Karpas-422 (cell line): Measurements from ENCODE around the gene TSPAN6. TPM values are rescaled to one million over a fixed set of nuclear protein-coding genes. Genes with fewer than 3 reads are reported as not detected.
A peak's percentile ranks its signal among the peaks of the same experiment; 100 is the strongest.

ENCODE experiments used
- DNase-seq: peaks from one replicate; pipeline ENCODE4 v3.0.0-alpha.2; 2015
- H2AFZ ChIP-seq: fragments of 200-600 bp; sonication (generic); 2 replicates; pipeline ENCODE4 v1.6.1; 2014; ENCODE audit warnings: antibody characterized with exemption, low read length, mixed read lengths
- H3K27ac ChIP-seq: fragments of 200-600 bp; sonication (generic); 2 replicates; pipeline ENCODE4 v1.5.1; 2014; ENCODE audit warnings: mild to moderate bottlenecking, low read length, moderate library complexity
- H3K27me3 ChIP-seq: fragments of 200-600 bp; sonication (generic); 2 replicates; pipeline ENCODE4 v1.6.1; 2014; ENCODE audit warnings: low read length, mixed read lengths
- H3K36me3 ChIP-seq: fragments of 200-600 bp; sonication (generic); 2 replicates; pipeline ENCODE4 v1.6.1; 2014; ENCODE audit warnings: low read length, mixed read lengths; ENCODE audit not compliant: insufficient read depth
- H3K4me1 ChIP-seq: fragments of 200-600 bp; sonication (generic); 2 replicates; pipeline ENCODE4 v1.6.1; 2014; ENCODE audit warnings: mild to moderate bottlenecking, low read length, mixed read lengths
- H3K4me2 ChIP-seq: fragments of 200-600 bp; sonication (generic); 2 replicates; pipeline ENCODE4 v1.6.1; 2014; ENCODE audit warnings: low read length, low read depth, mild to moderate bottlenecking; ENCODE audit not compliant: poor library complexity, severe bottlenecking
- H3K4me3 ChIP-seq: fragments of 200-600 bp; sonication (generic); 2 replicates; pipeline ENCODE4 v1.5.1; 2014; ENCODE audit warnings: mild to moderate bottlenecking, antibody characterized with exemption, low read length, mixed read lengths
- H3K79me2 ChIP-seq: fragments of 200-600 bp; sonication (generic); 2 replicates; pipeline ENCODE4 v1.6.1; 2014; ENCODE audit warnings: mild to moderate bottlenecking, low read length, mixed read lengths
- H3K9ac ChIP-seq: fragments of 200-600 bp; sonication (generic); 2 replicates; pipeline ENCODE4 v1.6.0; 2014; ENCODE audit warnings: low read length
- H3K9me2 ChIP-seq: fragments of 200-600 bp; sonication (generic), shearing (Covaris generic); replicated peaks from 2 replicates; pipeline ENCODE4 v1.6.0; 2014; ENCODE audit warnings: mild to moderate bottlenecking, low read length, moderate library complexity; ENCODE audit not compliant: insufficient read depth
- H3K9me3 ChIP-seq: fragments of 300-700, 200-600 bp; sonication (generic); 2 replicates; pipeline ENCODE4 v1.6.1; 2014; ENCODE audit warnings: low read length, mixed read lengths
- H4K20me1 ChIP-seq: fragments of 200-600 bp; sonication (generic); 2 replicates; pipeline ENCODE4 v1.6.1; 2014; ENCODE audit warnings: mild to moderate bottlenecking, antibody characterized with exemption, low read length, low read depth; ENCODE audit not compliant: insufficient read depth
- total RNA-seq: library from RNA; depleted of rRNA; stranded (reverse); fragments of >200 nt; shearing (Covaris generic); gene quantifications from 2 replicates; pipeline ENCODE4 v1.2.3, GENCODE V29; 2014; ENCODE audit warnings: low replicate concordance

The TSPAN6 gene
- total RNA-seq, 1 experiment from 2014 or later = not detected

DNA sequence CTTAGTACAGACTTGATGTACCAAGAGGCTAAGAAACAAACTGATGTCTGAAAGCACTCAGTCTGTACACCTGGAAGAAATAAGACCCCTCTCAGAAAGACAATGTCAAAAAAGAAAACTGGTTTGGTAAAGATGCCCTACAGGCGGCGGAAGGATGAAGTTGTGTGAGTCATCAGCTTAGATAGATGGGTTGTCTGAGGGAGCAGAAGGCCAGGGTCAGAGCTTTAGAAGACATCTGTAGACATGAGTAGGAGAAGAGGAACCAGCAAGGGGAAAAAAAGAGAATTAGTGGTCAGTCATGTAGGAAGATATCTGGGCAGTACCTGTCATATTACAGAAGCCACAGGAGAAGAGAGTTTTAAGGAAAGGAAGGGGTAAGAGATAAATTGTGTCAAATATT, 15.7 kb upstream of the TSPAN6 start:
- Histone ChIP-seq H2AFZ (no peak overlapping the region), H3K27me3 (no peaks in the 10 kb centered on the region), H4K20me1 (no peaks in the 10 kb centered on the region), H3K9ac (no peak overlapping the region), H3K9me2 (no peaks in the 10 kb centered on the region), H3K4me1 (peaks cover 5% of the 10 kb centered on the region), H3K4me3 (no peak overlapping the region), H3K9me3 (no peaks in the 10 kb centered on the region), H3K79me2 (no peaks in the 10 kb centered on the region), H3K4me2 (no peak overlapping the region), H3K36me3 (no peaks in the 10 kb centered on the region), H3K27ac (no peak overlapping the region)
- no peak for DNase-seq

- H2AFZ ChIP-seq = no peak overlapping the region
- no peaks in the 10 kb centered on the region for H4K20me1 ChIP-seq
- H3K4me1 ChIP-seq = peaks cover 11% of the 10 kb centered on the region
- DNase-seq = no peak
- H3K9me3 ChIP-seq = no peaks in the 10 kb centered on the region
- no peak overlapping the region for H3K9ac ChIP-seq
- H3K4me2 ChIP-seq = no peak overlapping the region
- H3K4me3 ChIP-seq = no peak overlapping the region
- H3K27ac ChIP-seq = no peak overlapping the region
- H3K36me3 ChIP-seq = no peaks in the 10 kb centered on the region
- no peaks in the 10 kb centered on the region for H3K9me2 ChIP-seq
- no peaks in the 10 kb centered on the region for H3K27me3 ChIP-seq
- H3K79me2 ChIP-seq = no peaks in the 10 kb centered on the region
Observed at GRCh38 chrX:100650841-100651240, 14.2 kb upstream of the TSPAN6 start.

- Histone ChIP-seq H3K79me2 (no peaks in the 10 kb centered on the region), H3K4me2 (no peak overlapping the region), H3K27ac (no peak overlapping the region), H3K9me3 (no peaks in the 10 kb centered on the region), H2AFZ (no peak overlapping the region), H3K27me3 (no peaks in the 10 kb centered on the region), H3K36me3 (no peaks in the 10 kb centered on the region), H3K9me2 (no peaks in the 10 kb centered on the region), H3K4me1 (peaks cover 13% of the 10 kb centered on the region), H3K4me3 (no peak overlapping the region), H4K20me1 (no peaks in the 10 kb centered on the region), H3K9ac (no peak overlapping the region)
- DNase-seq = no peak
Observed at GRCh38 chrX:100649550-100650356, 13.1 kb upstream of the TSPAN6 start.

DNA sequence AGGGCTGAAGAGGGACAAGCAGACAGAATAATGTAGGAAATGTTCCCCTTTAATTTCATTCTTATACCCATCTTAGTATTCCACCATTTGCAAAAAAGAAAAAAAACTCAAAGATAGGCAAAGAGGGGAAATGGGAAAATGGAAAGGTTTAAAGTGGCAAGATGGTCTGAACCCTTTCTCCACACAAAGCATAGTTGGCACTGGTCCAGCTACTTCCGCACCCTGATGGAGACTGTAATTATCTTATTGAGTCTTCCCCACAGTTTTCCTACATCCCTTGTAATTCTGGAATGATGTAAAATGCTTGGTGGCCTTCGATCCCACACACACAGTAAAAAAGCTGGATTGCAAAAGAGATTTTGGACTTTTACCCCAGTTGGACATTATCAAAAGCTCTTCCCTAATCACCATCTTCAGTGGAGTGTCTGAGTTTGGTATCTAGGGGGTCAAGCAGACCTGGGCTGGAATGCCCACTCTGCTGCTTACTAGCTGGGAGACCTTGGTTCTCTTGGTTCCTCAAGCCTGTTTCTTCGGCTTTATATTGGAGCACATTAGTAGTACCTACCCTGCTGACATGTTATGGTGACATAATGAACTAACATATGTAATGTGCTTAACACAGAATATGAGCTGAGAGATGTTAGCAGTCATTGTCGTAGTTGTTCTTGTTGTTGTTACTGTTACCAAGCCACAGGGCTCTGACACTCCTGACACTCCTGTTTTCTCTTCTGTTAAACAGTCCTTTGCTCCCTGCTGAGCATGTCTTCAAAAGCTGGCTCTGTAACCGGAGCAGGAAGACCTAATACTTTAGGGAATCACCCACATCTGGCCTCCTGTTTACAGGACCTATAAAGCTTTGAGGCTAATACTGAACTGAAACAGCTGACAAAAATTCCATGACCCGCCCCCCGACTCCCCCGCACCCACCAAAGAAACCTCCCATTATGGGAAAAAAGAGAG, 12.1 kb upstream of the TSPAN6 start:
- H3K4me2 ChIP-seq = no peak overlapping the region
- no peaks in the 10 kb centered on the region for H3K36me3 ChIP-seq
- H4K20me1 ChIP-seq = no peaks in the 10 kb centered on the region
- H3K9me3 ChIP-seq = no peaks in the 10 kb centered on the region
- H3K4me1 ChIP-seq = peaks cover 13% of the 10 kb centered on the region
- H3K4me3 ChIP-seq = no peak overlapping the region
- H3K27me3 ChIP-seq = no peaks in the 10 kb centered on the region
- no peaks in the 10 kb centered on the region for H3K9me2 ChIP-seq
- no peak for DNase-seq
- no peak overlapping the region for H2AFZ ChIP-seq
- no peak overlapping the region for H3K27ac ChIP-seq
- no peak overlapping the region for H3K9ac ChIP-seq
- H3K79me2 ChIP-seq = no peaks in the 10 kb centered on the region

- no peaks in the 10 kb centered on the region for H3K36me3 ChIP-seq
- no peak overlapping the region for H3K4me3 ChIP-seq
- no peaks in the 10 kb centered on the region for H3K9me3 ChIP-seq
- H3K9me2 ChIP-seq = no peaks in the 10 kb centered on the region
- H4K20me1 ChIP-seq = no peaks in the 10 kb centered on the region
- no peak overlapping the region for H3K27ac ChIP-seq
- H3K9ac ChIP-seq = no peak overlapping the region
- no peak for DNase-seq
- H2AFZ ChIP-seq = no peak overlapping the region
- no peaks in the 10 kb centered on the region for H3K79me2 ChIP-seq
- no peak overlapping the region for H3K4me2 ChIP-seq
- no peaks in the 10 kb centered on the region for H3K27me3 ChIP-seq
- peaks cover 13% of the 10 kb centered on the region for H3K4me1 ChIP-seq
Observed at GRCh38 chrX:100647739-100648138, 11.1 kb upstream of the TSPAN6 start.

DNA sequence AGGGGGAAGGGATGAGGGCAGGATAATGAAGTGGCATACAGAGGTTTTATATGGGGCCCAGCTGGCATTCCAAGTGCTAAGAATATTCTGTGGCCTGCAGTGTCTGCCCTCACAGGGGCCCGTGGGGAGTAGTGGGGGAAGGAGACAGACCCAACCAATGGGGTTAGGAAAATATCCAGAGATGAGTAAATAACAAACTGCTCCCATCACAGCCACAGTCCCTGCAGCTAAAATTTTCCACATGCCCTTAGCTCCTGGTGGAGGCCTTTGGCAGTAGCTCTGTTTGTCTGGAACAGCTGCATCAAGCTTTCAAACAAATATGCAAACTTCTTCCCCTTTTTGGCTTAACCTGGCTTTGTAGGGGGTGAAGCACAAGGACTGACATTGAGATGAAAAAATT, 10.5 kb upstream of the TSPAN6 start:
- Histone ChIP-seq H3K9ac (no peak overlapping the region), H3K27ac (no peak overlapping the region), H3K4me3 (no peak overlapping the region), H3K79me2 (no peaks in the 10 kb centered on the region), H4K20me1 (no peaks in the 10 kb centered on the region), H3K4me1 (peaks cover 13% of the 10 kb centered on the region), H3K9me2 (no peaks in the 10 kb centered on the region), H2AFZ (no peak overlapping the region), H3K9me3 (no peaks in the 10 kb centered on the region), H3K27me3 (no peaks in the 10 kb centered on the region), H3K4me2 (no peak overlapping the region), H3K36me3 (no peaks in the 10 kb centered on the region)
- DNase-seq = peak; percentile 43

DNA sequence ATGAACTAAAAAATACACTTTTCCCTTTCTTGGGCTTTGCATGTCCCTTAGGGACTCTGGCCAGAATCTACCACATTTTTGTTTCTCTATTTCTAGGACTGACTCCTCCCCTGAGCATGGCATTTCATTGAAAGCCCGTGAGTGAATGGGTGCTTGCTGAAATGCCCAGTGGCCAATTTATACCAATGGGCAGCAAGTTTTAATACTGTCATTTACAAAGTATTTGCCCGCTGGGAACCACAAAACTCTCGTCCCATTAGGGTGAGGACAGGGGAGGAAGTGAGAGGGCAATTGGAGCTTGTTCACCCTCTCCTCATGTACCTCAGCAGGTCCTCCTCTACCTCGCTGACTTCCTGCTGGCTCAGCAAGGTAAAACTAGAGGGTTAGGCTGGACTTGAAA, 8.5 kb upstream of the TSPAN6 start:
- no peak overlapping the region for H3K9ac ChIP-seq

More for the DNA sequence above, 8.5 kb upstream of the TSPAN6 start:
- peaks cover 13% of the 10 kb centered on the region for H3K4me1 ChIP-seq
- H4K20me1 ChIP-seq = no peaks in the 10 kb centered on the region
- H2AFZ ChIP-seq = no peak overlapping the region
- H3K4me2 ChIP-seq = no peak overlapping the region
- no peaks in the 10 kb centered on the region for H3K9me2 ChIP-seq
- no peak for DNase-seq
- no peaks in the 10 kb centered on the region for H3K9me3 ChIP-seq
- H3K79me2 ChIP-seq = no peaks in the 10 kb centered on the region
- no peaks in the 10 kb centered on the region for H3K27me3 ChIP-seq
- H3K27ac ChIP-seq = no peak overlapping the region
- H3K4me3 ChIP-seq = no peak overlapping the region
- no peaks in the 10 kb centered on the region for H3K36me3 ChIP-seq
